ENCODE measurements around the gene ANKRD24.

DNA sequence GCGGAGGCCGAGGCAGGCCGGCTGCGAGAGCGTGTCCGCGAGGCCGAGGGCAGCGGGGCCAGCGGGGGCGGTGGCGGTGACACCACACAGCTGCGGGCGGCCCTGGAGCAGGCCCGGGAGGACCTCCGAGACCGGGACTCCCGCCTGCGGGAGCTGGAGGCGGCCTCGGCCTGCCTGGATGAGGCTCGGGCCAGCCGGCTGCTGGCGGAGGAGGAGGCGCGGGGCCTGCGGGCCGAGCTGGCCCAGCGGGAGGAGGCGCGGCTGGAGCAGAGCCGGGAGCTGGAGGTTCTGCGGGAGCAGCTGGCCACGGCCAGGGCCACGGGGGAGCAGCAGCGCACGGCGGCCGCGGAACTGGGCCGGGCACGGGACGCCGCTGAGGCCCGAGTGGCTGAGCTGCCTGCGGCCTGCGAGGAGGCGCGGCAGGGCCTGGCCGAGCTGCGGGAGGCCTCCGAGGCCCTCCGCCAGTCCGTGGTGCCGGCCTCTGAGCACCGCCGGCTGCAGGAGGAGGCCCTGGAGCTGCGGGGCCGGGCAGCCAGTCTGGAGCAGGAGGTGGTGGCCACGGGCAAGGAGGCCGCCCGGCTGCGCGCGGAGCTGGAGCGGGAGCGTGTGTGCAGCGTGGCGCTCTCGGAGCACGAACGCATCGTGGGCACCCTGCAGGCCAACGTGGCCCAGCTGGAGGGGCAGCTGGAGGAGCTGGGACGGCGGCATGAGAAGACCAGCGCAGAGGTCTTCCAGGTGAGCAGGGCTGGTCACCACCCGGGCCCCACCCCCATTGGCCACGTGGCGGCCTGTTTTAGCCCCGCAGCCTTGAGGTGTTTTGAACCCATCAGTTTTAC, 35.2 kb downstream of the ANKRD24 start:
- TF ChIP-seq CTCF (conservative IDR thresholded peaks at IDR 0.05; ENCODE audit: low read length) = no peak
- TF ChIP-seq EZH2phosphoT487 (IDR thresholded peaks at IDR 0.05; ENCODE audit: borderline replicate concordance) = no peak
